ENCODE results near the gene EFNA3.

The EFNA3 gene, protein sequence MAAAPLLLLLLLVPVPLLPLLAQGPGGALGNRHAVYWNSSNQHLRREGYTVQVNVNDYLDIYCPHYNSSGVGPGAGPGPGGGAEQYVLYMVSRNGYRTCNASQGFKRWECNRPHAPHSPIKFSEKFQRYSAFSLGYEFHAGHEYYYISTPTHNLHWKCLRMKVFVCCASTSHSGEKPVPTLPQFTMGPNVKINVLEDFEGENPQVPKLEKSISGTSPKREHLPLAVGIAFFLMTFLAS

DNA sequence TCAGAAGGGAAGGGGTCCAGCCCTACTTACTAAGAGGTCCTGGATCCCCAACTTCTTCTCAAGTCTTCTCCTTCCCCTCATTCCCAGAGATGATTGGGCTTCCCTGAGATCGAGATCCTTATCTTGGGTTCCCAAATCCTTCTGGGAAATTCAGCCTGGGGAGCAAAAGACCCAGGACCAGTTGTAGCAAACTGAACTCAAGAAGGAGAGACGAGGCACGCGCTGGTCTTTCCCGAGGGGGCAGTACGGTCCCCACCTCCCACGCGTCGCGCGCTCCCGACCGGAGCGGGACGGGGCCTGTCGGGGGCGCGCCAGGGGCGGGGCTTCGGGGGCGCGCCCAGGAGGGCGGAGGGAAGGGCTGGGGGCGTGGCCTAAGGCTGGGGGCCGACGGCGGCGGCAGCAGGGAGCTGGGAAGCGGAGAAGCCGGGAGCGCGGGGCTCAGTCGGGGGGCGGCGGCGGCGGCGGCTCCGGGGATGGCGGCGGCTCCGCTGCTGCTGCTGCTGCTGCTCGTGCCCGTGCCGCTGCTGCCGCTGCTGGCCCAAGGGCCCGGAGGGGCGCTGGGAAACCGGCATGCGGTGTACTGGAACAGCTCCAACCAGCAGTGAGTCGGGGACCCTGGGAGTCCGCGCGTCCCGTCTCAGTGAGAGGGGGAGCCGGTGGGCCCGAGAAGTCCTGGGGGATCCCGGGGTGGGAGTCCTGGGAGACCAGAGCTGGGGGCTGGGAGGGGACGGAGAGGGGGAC, at the start of gene EFNA3:
Gene EFNA3, plus strand, starts transcription at position 369 of the 741 bp plus-strand sequence. Its CDS starts 105 bp downstream, at position 474.
- peak; percentile 60 for DNase-seq (ENCODE audit: insufficient read length, low spot score)
- no peak for FAIRE-seq

DNA sequence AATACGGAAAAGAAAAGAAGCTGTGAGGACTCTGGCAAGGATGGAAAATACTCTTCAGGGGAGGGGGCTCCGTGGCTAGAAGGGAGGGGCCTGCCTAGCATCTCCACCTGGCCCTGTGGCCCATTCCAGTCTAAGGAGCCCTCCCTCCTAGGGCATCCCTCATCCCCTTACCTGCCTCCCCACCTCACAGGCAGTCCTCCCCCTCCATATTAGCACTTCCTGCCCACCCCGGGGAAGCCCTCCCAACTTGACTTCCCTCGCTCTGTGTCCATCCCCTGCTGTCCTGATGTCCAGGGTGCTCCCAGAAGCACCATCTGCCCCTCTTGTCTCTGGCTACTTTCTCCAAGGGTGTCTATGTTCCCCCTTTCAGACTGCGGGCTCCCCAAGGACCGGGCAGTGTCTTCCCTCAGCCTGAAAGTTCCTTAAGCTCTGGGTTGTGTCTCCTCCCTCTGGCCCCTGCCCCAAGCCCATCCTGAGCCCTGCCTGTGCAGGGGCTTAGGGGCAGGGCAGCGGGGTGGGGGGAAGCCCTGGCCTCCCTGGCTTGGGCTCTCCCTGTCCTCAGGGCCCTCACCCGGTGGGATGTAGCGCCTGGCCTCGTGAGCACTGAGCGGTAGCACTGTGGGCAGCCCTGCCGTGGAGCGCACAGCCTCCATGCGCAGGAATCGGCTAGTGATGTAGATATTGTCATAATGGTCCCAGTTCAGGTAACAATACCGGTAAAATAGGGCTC, 49.0 kb upstream of the EFNA3 start:
- DNase-seq (ENCODE audit: insufficient read length, low spot score) (no peak), FAIRE-seq (no peak)

DNA sequence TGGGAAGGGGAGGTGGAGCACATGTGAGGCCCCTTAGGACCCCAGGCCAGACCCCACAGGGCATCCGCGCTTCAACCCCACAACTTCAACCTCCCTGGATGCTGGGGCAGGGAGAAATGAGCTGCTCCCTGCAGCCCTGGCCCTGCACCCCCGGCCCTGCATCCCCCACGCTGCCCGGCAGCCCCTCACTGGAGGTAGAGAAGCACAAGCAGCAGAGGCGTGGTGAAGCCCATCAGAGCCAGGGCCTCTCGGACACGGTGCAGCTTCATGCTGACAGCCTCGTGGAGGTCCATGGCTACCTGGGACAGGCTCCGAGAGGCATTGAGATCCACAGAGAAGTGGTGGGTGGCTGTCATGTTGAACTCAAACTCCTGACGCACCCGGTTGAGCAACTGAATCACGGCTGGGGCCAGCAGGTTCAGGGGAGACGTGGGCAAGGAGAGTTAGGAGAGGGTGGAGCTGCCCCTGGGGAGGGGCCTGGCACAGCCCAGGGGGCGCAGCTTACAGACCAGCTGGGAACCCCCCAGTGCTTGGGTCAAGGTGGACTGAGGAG, 48.3 kb upstream of the EFNA3 start:
- FAIRE-seq (no peak), DNase-seq (ENCODE audit: insufficient read length, low spot score) (no peak)

DNA sequence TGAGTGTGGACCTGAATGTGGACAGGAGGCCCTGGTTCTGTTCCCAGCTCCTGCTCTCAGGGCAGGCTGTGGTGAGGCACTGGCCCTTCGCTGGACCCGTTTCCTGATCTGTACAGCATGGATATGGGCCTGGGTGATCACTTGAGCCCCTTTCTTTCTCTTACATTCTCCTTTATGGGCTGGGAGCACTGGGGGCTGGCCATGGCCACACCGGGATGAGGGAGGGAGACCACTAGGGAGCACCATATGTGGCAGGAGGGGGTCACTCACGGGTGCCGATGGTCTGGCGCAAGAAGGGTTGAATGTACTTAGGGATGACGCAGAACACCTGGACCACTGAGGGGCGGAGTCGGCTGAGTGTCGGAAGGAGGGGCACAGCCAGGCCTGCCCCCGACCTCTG, 47.7 kb upstream of the EFNA3 start:
- no peak for DNase-seq (ENCODE audit: insufficient read length, low spot score)
- no peak for FAIRE-seq

DNA sequence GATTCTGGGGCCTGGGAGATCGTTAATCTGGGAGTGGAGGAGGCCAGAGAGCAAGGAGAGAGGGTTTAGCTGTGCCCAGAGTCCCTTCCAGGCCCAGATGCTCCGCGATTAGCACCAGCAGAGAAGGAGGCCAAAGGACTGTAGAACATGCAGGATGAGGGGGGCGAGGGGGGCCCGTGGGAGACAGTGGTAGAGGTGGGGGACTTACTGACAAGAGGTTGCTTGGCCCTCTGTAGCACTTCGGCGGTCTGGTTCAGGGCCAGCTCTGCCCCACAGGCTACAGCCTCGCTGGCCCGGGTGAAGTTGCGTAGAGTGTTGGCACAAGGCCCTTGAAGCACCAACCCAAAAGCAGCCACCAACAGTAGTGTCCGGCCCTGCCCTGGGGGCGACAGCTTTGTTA, 45.8 kb upstream of the EFNA3 start:
- DNase-seq (ENCODE audit: insufficient read length, low spot score) (no peak), FAIRE-seq (no peak)

DNA sequence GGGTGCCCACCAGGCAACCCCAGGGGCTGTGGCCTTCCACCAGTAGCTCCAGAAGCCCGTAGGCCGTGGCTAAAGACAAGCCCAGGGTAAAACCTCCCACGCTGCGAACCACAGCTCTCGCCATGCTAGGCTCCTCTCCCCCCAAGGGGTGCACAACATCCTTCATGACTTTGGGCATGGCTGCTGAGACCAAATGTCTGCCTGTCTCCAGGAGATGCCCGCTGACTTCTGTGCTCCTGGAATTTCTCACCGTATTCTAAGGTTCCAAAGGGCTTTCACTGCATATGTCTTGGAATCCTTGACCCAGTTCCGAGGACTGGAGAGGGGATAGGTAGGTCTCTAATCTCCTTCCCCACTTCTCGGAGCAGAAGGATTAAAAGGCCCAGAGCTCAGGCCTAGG, 45.1 kb upstream of the EFNA3 start, which contains the start of the genes DCST1 and DCST2:
Gene DCST1, plus strand, starts transcription at position 301 of the 400 bp plus-strand sequence. CDS start 213 bp downstream, outside the sequence.
Gene DCST2, minus strand, starts transcription at position 258 of the 400 bp plus-strand sequence. Its CDS starts 80 bp downstream, at position 178.
- DNase-seq (ENCODE audit: insufficient read length, low spot score) (no peak), FAIRE-seq (no peak)

DNA sequence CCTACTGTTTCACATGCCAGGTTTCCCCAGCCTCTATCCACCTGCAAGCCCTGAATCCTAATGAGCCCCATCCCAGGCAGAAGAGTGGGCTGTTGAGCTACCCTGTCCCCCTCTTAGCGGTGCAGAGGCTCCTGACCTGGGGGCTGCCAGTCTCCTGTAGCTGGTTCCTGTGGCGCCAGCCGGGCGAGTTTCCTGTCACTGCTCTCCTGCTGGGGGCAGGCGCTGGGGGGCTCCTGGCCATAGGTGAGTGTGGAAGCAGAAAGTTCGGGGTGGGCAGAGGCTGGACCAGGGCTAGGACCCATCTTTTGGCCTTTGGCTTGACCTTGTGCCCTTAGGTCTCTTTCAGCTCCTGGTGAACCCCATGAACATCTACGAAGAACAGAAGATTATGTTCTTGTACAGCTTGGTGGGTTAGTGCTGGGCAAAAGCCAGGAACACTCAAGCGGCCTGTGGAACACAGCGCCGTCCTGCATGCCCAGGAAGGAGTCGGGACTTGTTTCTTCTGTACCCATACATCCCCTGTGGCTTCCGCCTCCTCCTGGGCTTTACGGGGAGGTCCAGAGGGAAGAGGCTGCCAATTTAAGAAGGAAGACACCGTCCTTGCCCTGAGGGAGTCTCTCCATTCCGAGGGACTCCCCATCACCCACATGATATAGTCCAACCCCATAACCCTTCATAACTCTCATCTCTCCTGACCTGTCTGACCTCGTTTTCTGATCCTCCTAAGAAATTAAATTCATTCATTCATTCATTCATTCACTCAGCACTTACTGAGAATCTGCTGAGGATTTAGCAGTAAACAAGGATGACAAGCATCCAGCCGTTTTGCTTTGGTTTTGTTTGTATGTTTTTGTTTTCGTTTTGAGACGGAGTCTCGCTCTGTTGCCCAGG, 44.1 kb upstream of the EFNA3 start:
- no peak for FAIRE-seq

DNA sequence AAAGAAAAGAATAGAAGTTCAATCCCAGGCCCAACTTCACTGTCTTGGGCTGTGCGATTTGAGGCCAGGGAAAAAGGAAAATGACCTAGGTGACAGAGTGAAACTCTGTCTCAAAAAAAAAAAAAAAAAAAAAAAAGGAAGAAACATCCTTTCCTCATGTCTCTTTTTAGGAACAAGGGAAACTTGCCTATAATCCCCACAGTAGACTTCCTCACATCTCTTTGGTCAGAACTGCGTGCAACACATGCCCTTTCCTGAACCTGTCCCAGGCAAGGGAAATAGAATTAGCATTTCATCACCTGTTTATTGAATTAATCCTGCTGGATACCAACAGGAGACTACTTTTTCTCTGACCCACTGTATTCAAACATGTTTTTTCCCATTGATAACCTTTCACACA, 42.7 kb upstream of the EFNA3 start:
- no peak for DNase-seq (ENCODE audit: insufficient read length, low spot score)
- FAIRE-seq, result no peak

More for the DNA sequence above, 44.1 kb upstream of the EFNA3 start:
- DNase-seq (ENCODE audit: insufficient read length, low spot score), result no peak

DNA sequence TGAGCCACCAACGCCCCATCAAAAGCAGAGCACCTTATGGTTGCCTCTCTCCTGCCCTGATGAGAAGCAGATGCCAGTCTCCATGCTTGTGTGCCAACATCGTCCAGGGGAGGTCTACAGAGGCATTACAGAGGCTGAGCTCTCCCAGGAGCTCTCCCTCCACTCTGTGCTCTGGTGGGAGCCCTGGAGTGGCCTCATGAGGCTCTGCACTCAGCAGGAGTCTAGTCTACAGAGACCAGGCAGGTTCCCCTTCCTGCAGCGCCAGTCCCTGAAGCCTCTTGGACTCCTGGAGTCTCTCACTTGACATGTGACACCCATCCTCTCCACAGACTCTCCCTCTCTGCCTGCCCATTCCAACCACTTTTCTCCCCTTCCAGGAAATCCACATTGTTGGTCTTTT, 41.6 kb upstream of the EFNA3 start:
- DNase-seq (ENCODE audit: insufficient read length, low spot score) (no peak), FAIRE-seq (no peak)

DNA sequence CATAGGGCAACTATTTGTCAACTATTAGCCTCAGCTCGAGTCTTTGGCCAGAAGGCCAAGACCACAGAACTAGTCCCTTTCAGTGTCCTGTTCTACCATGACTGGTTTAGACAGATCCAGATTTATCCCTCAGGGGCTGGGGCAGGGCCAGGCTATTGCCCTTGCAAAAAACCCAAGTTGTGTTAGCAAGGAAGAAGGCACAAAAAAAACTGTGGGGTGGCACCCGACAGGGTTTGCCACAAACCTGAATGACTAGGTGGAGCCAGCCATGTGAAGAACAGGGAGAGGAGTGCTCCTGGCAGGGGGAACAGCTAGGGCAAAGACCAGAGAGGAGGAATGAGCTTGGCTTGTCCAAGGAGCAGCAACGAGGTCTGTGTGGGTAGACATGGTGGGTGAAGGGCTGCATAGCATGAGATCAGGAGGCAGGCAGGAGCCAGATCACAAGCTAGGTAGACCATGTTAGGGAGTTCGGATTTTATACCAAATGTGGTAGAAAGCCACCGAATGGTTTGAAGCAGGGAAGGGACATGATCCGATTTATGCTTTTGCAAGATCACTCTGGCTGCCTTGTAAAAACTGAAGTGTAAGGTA, 40.7 kb upstream of the EFNA3 start:
- DNase-seq (ENCODE audit: insufficient read length, low spot score) (no peak), FAIRE-seq (no peak)

DNA sequence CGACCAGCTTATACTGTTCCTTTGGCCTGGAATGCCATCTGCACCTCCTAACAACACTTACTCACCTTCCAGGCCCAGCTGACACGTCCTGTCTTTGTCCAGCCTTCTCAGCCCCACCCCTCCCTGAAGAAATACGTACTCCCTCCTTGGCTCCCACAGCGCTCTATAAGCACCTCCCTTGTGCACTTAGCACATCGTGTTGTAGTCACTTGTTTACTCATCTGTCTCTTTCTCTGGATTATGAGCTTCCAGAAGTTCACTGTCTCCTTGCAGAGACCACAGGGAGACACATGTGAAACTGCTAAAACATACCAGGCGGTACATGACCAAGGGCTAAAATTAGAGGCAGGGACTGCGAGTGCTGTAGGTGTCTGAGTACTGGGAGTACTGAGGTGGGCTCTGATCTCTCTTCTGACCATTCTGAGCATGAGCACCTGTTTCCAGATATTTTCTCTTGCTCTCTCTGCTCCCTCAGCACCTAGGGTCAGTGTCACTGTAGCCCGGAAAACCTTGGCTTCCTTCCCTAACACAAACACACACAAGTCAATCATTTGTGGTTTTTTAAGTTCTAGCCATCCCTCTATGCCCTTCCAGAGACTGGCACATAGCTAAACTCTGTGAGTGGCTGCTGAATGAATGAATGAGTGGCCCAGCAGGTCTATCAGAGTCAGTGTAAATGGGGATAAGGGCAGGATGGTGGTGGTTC, 39.9 kb upstream of the EFNA3 start:
- DNase-seq (ENCODE audit: insufficient read length, low spot score) (no peak), FAIRE-seq (no peak)

DNA sequence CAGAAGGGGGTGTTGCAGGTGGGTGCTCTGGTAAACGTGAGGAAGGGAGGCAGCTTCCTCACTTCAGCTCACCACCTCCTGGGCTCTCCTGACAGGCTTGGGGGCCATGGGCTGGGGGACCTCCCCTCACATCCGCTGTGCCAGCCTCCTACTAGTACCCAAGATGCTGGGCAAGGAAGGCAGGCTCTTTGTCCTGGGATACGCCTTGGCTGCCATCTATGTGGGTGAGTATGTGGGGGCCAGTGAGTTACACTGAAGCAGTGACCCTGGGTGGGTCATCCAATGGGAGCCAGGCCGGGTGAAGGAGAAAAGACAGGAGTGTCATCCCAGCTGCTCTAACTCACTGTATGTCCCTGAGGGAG, 39.3 kb upstream of the EFNA3 start:
- FAIRE-seq (no peak), DNase-seq (ENCODE audit: insufficient read length, low spot score) (no peak)

DNA sequence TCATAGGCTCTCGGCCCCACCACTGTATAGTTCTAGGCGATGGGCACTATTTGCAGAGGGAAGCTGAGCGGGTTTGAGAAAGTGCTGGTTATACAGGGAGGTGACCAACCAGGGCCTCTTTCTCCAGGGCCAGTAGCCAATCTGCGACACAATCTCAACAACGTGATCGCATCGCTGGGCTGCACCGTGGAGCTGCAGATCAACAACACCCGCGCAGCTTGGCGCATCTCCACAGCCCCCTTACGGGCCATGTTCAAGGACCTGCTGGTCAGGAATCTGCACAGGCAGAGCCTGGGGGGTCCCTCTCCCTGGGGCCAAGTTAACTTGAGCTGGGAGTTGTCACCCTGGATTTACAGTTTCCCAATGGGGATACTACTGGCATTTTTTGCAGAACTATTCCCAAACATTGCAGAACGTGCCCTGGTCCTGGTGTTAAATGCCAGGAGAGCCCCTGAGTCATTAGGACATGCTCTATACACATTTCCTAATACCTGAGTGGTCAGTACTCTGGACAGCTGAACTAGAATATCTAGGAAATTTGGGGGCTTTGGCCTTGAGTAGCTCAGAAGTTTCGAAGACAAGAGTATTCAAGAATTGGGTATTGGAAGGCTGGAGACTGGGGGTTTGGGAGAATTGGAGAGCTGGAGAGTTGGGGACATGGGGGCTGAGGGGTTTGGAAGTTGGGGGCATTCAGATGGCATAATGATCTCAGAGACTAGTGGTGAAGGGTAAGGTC, 38.1 kb upstream of the EFNA3 start:
- FAIRE-seq (no peak), DNase-seq (ENCODE audit: insufficient read length, low spot score) (no peak)

DNA sequence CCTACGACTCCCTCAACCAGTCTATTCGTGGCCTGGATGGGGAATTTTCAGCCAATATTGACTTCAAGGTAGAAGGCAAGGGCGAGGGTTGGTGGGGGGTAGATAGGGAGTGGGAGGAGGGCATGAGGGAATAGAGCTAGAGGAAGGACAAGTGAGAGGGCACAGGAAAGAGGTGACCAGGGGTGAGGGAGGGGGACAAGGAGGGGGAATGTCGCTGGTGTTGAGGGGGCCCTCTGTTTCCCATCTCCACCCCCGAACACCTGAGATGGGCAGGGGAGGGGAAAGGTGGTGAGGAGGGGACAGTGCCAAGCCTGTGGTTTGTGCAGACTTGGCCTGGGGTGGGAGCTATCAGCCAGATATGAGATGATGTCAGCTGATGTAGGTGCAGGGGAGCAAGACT, 35.8 kb upstream of the EFNA3 start:
- FAIRE-seq (no peak), DNase-seq (ENCODE audit: insufficient read length, low spot score) (no peak)

DNA sequence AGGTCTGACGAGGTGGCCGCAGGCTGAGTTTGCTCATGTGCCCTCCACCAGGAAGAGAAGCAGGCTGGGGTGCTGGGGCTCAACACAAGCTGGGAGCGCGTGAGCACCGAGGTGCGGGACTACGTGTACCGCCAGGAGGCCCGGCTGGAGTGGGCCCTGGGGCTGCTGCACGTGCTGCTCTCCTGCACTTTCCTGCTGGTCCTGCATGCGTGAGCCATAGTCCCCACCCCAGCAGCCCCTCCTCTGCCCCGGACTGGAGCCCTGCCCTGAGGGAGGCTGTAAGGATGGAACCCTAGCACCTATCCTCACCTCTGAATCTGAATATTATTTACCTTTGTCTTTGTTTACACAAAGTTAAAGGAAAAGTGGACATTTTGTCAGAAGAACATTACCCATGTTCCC, 35.3 kb upstream of the EFNA3 start:
- no peak for DNase-seq (ENCODE audit: insufficient read length, low spot score)
- FAIRE-seq, result no peak

DNA sequence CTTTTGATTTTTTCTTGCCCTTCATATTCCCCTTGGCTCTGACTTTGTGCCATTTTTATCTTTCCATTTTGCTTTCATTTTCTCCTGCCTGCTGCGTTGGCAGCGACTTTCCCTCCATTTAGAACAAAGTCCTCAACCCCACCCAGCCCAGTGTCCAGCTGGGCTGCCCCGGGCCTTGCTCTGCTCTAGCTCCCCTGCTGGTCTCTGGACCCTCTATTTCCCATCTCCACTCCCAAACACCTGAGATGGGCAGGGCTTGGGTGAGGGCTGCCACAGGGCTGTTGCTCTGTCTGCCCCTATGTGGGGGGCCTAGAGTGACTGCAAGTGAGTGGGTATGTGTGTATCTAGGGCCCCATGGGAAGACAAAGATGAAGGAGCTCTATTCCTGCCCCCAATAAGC, 34.8 kb upstream of the EFNA3 start:
- FAIRE-seq, result no peak
- no peak for DNase-seq (ENCODE audit: insufficient read length, low spot score)

DNA sequence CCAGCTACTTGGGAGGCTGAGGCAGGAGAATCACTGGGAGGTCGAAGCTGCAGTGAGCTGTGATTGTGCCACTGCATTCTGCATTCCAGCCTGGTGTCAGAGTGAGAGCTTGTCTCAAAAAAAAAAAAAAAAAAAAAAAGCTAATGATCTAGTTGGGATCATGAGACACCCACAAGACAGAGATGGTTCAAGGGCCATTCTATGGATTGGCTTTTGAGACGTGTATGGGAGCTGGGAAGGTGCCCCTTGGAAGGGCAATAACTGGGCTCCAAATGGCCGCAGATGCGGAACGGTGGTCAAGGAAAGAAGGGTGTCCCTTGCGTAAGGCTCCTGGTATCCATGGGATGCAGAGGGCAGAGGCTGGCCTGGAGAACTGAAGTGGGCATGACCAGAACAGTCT, 34.3 kb upstream of the EFNA3 start:
- no peak for FAIRE-seq
- no peak for DNase-seq (ENCODE audit: insufficient read length, low spot score)

DNA sequence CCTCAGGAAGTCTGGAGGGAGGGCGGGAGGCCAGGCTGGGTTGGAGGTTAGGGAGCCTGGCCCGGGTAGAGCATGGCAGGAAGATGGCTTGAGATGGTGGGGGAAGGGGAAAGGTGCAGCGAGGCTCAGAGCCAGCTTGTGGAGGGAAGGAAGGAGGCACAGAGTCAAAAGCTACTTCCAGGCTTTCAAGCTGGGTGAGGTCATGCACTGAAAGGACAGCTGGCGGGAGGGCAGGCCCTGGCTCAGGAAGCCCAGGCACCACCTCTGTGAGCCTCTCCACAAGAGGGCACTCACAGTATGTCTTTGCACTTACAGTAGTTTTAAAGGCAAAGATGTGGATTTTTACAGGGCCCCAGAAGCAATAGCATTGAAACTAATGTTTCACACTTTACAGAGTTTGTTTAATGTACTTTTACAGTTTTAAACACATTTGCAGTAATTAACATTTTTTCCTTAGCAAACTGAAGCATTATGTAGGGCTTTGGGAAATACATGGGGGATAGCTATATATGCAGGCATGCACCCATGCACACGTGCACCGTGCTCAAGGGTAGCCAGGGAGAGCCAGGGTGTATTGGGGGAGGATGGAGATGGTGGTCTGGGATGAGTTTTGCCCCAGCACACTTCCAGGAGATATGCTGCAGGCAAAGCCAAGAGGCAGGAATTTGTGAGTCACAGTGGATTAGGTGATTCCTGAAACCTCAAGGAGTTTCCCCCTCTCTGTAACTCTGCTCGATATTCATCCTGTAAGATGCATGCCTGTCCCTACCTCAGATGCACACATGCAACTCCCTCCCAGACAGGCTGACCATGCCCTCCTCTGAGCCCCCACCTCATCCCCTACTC, 33.6 kb upstream of the EFNA3 start:
- FAIRE-seq (no peak), DNase-seq (ENCODE audit: insufficient read length, low spot score) (peak; percentile 83)

Measured in HTR-8/SVneo (cell line).